ENCODE measurements around the gene DLG5. TPM values are rescaled to one million over a fixed set of nuclear protein-coding genes. Genes with fewer than 3 reads are reported as not detected.

DLG5 gene
- total RNA-seq, 2 donors from 2014 or later, result 26.0 to 36.7 TPM

DNA sequence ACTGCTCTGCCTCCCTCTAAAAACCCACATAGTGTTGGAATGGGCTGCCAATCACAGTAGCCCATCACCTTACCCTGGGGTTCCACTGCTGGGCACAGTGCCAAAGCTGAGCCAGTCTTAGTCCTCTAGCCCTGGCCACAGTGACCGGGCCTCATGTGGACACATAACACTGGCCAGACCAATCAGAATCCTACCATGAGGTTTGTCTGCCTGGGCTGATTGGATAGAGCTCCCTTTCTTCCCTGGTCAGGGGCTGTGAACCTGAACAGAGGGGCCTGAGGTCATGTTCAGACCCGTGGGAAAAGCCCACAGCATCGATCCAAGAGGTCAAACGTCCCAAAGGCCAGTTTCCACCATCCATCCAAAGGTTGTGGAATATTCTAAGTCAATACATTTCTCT, 6.1 kb downstream of the DLG5 start:
- ATAC-seq, result no peak
- intact Hi-C loops (cut with DNase I, micrococcal nuclease), result loop anchor here in 1 of 2 donors (10.0 kb wide), 1 partner anchor 76 kb away; no protein-coding TSS in a partner anchor
- DNase-seq, result no peak

DNA sequence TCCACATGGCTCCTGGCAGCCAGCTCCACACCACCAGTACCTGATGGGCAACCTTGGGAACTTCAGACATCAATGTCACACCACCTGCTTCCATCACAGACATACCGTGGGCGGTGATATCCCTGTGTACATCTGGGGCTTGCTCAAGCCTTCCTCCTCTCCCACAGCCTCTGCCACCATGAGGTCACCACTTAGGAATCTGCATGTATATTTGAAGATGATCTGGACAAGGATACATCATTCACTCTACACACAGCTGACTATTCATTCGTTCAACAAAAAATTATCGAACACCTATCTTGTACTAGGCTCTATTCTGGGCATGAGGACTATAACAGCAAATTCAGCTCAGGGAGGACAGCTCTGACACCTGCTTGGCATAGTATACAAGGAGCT, 6.8 kb downstream of the DLG5 start:
- ATAC-seq, result peak; percentile 26
- DNase-seq, result no peak
- intact Hi-C loops (cut with DNase I, micrococcal nuclease), result loop anchor here in 1 of 2 donors (10.0 kb wide), 1 partner anchor 75 kb away; no protein-coding TSS in a partner anchor

DNA sequence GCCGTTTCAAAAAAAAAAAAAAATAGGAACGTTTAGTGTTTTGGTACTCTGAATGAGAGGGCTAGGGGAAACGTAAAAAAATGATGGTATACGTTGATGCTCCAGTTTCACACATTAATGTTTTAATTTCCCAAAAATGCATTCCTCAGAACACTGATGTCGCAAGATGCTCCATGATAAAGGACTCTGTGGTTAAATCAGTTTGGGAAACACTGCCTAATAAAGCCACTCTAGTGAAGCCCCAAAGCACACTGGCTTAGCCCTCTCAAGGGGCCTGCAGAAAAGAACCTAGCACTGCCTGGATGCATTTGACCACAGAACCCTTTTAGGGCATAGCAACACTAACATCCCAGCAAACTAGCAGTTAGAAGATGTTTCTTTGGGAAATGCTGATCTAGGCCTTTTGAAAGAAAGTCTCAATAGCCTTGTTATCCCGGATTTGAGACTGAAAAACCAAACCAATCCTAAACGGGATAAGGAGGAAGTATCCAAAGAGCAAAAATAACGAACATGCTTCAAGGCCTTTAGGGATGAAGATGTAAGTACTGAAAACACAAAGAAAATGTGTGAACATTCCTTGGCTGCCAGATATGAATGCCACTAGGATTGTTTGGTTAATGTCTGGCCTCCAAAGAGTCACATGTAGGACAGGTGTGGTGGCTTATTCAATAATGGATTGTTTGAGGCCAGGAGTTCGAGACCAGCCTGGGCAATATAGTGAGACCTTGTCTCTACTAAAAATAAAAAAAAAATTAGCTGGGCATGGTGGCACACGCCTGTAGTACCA, 11.0 kb downstream of the DLG5 start:
- DNase-seq, result no peak
- no peak for ATAC-seq
- intact Hi-C loops (cut with DNase I, micrococcal nuclease), result no loop called here

DNA sequence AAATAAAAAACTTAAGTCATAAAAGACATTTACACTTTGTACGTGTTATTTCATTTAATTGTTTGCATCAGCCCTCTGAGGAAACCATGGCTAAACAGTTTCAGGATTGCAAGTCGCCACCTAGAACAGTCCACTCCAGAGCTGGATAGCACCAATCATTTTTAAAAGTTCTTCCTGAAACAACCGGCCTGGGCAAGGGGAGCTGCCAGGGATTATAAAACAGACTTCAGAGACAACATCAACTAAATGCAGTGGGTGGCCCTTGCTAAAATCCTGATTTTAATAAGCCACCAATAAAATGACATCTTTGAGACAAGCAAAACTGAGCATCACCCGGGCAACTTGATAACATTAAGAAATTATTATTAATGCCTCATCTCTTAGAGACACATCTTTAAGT, 13.5 kb downstream of the DLG5 start:
- ATAC-seq (no peak), DNase-seq (no peak)
- intact Hi-C loops (cut with DNase I, micrococcal nuclease), result no loop called here

DNA sequence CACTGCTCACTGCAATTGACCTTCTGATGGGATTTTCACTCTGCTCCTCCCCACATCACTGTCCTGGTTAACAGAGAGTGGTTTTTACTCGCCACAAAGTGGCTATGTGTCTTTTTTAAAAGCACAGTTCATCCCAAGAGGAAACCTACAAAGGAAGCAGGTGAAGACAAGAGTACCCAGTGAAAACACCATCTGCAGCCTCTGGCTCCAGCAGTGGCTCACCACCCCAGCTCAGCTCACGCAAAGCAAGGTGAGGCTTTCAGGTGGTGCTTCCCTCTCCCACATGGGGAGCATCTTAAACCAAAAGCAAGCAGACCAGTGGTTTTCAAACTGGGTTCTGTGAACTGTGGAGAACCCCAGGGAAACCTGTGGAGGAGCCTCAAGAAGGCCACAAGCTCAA, 14.0 kb downstream of the DLG5 start:
- DNase-seq (no peak), ATAC-seq (no peak)
- intact Hi-C loops (cut with DNase I, micrococcal nuclease), result no loop called here

DNA sequence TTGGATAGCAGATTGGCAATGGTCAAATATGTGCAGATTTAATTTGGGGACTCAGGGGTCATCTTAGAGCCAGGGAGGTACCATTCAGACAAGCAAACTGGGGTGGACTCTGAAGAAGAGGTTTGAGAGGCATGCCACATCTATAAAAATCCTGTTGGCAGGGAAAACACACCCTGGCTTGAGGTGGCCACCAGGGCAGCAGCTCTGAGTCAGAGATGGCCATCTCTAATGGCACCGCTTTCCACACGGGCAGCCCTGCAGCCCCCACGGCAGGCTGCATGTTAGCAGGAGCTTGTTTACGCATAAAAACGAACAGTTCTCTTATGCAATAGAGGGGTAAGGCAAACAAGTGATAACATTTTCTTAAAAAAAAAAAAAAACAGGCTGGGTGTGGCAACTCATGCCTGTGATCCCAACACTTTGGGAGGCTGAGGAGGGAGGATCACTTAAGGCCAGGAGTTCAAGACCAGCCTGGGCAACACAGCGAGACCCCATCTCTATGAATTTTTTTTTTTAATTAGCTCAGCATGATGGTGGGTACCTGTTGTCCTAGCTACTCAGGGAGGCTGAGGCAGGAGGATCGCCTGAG, 14.9 kb downstream of the DLG5 start:
- intact Hi-C loops (cut with DNase I, micrococcal nuclease), result no loop called here
- ATAC-seq (no peak), DNase-seq (peak in 1 of 2 donors; percentile 47)

DNA sequence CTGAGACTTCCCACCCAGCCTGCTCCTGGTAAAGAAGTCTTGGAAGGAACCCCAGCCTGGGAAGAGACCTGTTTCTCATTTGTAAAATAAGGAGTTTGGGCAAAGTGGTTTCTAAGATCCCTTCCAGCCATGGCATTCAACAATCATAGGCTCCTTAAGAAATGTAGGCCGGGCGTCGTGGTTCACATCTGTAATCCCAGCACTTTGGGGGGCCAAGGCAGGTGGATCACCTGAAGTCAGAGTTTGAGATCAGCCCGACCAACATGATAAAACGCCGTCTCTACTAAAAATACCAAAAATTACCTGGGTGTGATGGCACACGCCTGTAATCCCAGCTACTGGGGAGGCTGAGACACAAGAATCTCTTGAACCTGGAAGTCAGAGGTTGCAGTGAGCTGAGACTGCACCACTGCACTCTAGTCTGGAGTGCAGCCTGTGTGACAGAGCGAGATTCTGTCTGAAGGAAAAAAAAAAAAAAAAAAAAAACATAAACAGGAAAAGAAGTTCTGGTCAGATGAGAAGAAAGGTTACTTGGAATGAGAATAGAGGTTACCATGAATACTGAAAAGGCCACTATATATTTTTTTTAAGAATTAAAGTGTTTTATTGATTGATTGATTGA, 15.9 kb downstream of the DLG5 start:
- no peak for DNase-seq

DNA sequence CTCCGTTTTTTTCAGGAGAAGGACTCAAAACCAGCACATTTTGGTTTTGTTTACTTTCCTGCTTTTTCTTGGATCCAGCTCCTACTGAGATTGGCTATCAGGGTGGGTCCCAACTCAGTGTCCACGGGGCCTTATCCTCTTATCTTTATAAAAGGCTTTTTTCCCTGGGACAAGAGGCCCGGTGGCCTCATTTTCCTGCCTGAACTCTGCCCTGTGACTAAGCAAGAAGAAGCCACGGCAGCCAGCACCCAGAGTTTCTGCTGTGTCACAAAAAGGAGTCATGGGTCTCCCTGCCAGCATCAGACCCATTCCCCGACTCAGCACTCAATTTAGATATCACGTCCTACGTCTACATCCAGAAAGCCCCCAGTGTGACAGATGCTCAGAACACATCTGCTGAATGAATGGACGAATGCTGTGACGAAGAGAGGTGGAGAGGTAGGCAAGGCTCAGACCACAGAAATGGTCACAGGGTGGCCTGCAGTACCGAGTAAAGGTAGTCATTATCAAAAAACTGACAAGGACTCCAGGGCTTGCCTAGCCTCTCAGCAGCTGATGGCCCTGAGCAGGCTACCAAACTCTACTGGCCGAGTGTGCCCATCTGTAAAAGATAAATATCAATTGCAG, 16.7 kb downstream of the DLG5 start:
- DNase-seq (peak; percentile 46 to 77), ATAC-seq (peak; percentile 88)
- intact Hi-C loops (cut with DNase I, micrococcal nuclease), result no loop called here

More for the DNA sequence above, 15.9 kb downstream of the DLG5 start:
- intact Hi-C loops (cut with DNase I, micrococcal nuclease), result no loop called here
- ATAC-seq, result no peak

DNA sequence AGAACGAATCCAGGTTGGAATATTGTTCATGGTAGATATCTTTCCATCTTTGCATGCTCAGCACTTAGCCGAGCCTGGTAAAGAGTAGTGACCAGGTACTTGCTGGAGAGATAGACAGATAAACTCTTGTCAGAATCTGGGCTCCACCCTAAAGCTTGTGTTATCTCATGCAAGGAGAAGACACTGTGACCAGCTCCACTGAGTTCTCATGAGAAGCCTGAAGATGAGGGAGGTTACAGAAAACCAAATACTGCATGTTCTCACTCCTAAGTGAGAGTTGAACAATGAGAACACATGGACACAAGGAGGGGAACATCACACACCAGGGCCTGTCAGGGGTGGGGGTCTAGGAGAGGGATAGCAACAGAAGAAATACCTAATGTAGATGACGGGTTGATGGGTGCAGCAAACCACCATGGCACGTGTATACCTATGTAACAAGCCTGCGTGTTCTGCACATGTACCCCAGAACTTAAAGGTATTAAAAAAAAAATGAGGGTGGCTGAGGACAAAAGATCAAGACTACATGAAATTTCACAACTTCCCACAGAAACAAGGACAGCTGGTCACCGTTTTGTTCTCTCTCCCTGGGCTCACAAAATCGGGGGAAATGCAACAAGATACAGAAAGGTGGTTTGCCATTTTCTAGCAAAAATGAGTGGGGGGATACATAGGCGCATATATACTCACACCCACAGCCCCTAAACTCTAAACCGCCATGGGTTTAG, 17.4 kb downstream of the DLG5 start:
- DNase-seq (no peak), ATAC-seq (peak; percentile 22)
- intact Hi-C loops (cut with DNase I, micrococcal nuclease), result no loop called here

DNA sequence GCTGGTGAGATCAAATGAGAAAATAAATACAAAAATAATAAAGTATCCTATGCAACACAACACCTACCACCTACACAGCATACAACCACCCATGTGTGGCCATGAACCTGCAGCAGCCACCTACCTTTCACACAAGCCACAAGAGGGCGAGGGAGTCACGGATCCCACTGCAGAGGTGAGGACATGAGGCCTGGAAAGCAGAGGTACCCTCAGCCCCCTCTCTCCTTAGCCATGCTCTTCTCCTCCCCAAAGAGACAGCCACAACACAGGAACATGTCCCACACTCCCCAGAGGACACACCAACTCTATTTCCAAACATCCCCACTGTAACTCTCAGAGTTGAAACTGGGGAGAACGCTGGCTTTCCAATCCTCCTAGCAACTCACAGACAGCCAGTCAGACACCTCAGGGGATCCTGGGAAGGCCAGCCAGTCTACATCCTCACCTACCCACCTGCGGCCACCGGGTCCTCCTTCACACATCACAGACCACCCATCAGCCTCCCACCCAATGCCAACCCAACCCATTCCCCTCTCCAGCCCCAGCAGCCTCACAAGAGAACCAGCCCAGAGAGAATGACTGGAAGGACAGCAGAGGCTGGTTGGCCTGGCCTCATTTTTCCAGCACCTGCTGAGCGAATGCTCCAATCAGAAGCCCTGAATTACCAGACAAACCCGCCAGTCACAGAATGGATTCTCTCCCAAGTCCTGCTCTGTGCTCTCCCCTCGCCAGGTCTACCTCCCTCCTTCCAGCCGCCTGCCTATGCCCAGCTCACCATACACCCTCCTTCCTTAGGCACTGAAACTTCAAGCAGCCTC, 18.4 kb downstream of the DLG5 start:
- ATAC-seq, result no peak
- no peak for DNase-seq
- intact Hi-C loops (cut with DNase I, micrococcal nuclease), result no loop called here

DNA sequence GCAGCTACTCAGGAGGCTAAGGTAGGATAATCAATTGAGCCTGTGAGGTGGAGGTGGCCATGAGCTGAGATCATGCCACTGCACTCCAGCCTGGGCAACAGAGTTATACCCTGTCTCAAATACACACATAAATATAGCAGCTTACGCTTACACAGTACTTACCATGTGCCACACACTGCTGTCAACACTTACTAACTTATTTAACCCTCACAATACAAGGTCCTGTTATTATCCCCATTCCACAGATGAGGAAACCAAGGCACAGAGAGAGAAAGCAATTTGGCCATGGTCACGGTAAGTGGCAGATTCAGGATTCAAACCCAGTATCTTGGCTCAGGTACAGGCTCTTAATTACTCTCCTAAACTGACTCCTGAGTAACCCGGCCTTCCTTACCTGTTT, 19.1 kb downstream of the DLG5 start:
- ATAC-seq, result no peak
- intact Hi-C loops (cut with DNase I, micrococcal nuclease), result no loop called here
- DNase-seq, result no peak

DNA sequence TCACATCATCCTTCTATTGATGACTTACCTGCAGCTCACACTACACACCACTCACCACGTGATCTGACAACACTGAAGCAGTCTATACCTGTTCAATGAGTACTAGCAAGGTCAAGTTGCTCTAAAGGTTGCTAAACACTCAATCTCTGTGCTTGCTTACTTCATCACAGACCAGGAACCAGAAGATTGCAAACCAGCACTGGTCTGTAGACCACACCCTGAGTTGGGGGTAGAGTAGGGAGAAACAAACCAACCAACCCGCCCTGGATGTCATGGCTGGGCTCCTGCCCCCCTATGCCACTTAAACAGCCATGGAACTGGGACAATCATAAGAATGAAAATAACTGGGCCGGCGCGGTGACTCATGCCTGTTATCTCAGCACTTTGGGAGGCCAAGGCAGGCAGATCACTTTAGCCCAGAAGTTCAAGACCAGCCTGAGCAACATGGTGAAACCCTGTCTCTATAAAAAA, 19.6 kb downstream of the DLG5 start:
- intact Hi-C loops (cut with DNase I, micrococcal nuclease), result no loop called here
- DNase-seq (no peak), ATAC-seq (no peak)

DNA sequence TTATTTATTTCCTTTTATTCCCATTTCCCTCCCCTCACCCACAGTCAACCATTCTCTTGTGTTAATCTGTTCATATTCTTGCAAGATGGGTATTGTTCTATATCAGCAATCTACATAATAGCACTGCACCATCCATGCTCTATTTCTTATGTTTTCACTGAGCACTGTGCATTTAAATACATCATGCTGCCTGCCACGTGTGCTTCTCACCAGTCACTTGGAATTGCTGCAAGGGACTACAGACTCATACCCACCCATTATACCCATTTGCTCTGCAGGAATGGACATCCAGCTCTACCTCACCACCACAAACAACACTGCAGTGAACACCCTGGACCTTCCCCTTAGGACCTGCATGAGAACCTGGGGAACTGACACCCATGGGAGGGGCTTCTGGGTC, 20.8 kb downstream of the DLG5 start:
- DNase-seq (no peak), ATAC-seq (no peak)
- intact Hi-C loops (cut with DNase I, micrococcal nuclease), result no loop called here

DNA sequence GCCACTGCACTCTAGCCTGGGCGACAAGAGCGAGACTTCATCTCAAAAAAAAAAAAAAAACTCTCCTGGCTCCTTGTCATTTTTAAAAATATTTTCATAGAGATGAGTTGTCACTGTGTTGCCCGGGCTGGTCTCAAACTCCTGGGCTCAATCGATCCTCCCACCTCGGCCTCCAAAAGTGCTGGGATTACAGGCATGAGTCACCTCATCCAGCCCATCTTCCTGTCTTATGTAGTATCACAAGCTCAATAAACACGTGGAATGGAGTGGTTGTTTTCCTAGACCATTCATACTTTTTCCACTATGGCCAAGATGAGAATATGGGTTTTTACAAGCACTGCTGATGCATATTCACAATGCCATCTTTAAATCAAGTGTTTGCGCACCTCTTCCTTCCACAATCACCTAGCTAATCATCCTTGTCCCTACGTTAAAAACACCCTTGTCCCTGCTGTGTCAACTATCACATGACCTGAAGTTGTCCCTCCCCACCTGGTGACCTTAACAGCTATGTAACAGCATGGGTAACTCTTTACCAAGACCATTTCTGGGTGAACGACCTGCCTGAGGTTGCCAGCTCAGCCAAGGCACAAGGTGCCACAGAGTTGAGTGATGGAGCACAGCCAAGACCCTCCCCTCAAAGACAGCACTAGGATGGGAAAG, 21.3 kb downstream of the DLG5 start:
- DNase-seq (no peak), ATAC-seq (no peak)
- intact Hi-C loops (cut with DNase I, micrococcal nuclease), result no loop called here

DNA sequence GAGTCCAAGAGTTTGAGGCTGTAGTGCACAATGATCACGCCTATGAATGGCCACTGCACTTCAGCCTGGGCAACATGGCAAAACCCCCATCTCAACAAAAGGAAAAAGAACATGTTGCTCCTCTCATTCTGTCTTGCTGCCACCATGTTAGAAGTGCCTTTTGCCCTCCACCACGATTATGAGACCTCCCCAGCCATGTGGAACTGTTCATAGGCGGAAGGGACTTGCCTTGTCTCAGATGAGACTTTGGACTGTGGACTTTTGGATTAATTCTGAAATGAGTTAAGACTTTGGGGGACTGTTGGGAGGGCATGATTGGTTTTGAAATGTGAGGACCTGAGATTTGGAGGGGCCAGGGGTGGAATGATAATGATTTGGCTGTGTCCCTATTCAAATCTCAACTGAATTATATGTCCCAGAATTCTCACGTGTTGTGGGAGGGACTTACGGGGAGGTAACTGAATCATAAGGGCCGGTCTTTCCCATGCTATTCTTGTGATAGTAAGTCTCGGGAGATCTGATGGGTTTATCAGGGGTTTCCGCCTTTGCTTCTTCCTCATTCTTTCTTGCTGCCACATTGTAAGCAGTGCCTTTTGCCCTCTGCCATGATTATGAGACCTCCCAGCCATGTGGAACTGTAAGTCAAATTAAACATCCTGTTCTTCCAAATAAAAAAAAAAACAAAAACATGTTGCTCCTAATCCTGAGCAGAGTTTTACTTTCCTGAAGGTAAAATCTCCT, 22.3 kb downstream of the DLG5 start:
- intact Hi-C loops (cut with DNase I, micrococcal nuclease), result no loop called here
- ATAC-seq (no peak), DNase-seq (no peak)

DNA sequence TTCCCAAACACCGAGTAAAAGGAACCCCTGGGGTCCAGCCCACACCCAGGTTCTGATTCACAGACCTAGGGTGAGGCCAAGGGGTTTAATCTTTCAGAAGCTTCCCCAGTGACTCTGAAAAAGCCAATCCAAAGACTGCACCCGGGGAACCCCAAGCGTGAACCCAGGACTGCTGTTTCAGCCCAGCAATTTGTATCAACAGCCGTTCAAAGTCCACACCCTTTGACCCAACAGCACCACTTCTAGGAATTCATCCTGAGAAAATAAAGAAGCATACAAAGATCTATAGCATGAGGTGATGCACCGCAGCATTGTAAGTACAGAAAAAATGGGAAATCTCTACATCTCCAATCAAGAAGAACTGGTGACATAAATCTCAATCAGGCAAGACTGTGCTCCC, 24.4 kb downstream of the DLG5 start:
- ATAC-seq (peak; percentile 29), DNase-seq (peak; percentile 32 to 53)
- intact Hi-C loops (cut with DNase I, micrococcal nuclease), result no loop called here

DNA sequence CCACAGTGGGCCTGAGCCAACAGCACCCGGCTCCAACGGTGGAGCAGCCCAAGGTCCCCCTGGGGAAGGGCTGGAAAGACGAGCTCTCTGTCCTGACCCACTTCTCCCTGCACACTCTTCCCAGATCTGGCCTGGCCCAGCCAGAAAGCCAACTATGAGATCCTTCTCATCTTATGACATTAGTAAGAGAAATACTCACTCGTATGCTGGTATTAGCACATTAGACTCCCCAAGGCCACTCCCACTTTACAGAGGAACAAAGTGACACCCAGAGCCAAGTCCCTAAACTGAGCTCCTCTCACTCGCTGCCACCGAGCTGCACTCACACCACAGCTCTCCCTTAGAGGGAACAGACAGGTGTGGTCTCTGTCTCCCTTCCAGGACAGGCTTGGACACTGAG, 24.8 kb downstream of the DLG5 start:
- ATAC-seq (no peak), DNase-seq (no peak)
- intact Hi-C loops (cut with DNase I, micrococcal nuclease), result no loop called here
